ENCODE measurements around the gene KIF5A.

Gene KIF5A

DNA sequence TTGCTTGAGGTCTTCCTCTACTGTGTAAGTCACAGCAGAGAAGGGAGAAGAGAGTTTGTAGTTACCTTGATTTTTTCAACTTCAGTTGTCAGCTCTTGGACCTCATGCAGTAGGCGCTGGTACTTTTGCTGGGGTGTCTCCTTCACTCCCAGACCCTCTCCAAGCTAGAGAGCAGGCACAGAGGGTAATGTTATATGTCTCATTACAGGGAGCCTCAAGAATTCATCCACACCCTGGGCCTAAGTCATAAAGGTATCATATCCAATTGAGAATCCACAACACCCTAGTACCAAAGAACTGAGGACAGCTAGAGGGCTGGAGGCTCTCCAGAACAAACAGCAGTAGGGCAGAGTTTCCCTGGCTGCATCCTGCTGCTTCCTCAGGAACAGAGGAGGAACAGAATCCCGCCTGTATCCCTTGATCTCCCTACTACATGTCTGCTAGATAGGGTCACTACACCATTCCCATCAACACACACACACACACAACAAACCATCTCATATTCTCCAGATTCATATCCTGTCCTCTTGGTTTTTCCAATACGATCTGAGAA lies 14.8 kb upstream of the KIF5A start:
- peak overlapping the region; percentile 51 for H3K27ac ChIP-seq
- no peak for TF ChIP-seq ZFX (IDR thresholded peaks at IDR 0.05)
- TF ChIP-seq, protein P1, sequence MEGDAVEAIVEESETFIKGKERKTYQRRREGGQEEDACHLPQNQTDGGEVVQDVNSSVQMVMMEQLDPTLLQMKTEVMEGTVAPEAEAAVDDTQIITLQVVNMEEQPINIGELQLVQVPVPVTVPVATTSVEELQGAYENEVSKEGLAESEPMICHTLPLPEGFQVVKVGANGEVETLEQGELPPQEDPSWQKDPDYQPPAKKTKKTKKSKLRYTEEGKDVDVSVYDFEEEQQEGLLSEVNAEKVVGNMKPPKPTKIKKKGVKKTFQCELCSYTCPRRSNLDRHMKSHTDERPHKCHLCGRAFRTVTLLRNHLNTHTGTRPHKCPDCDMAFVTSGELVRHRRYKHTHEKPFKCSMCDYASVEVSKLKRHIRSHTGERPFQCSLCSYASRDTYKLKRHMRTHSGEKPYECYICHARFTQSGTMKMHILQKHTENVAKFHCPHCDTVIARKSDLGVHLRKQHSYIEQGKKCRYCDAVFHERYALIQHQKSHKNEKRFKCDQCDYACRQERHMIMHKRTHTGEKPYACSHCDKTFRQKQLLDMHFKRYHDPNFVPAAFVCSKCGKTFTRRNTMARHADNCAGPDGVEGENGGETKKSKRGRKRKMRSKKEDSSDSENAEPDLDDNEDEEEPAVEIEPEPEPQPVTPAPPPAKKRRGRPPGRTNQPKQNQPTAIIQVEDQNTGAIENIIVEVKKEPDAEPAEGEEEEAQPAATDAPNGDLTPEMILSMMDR (conservative IDR thresholded peaks at IDR 0.05): no peak

DNA sequence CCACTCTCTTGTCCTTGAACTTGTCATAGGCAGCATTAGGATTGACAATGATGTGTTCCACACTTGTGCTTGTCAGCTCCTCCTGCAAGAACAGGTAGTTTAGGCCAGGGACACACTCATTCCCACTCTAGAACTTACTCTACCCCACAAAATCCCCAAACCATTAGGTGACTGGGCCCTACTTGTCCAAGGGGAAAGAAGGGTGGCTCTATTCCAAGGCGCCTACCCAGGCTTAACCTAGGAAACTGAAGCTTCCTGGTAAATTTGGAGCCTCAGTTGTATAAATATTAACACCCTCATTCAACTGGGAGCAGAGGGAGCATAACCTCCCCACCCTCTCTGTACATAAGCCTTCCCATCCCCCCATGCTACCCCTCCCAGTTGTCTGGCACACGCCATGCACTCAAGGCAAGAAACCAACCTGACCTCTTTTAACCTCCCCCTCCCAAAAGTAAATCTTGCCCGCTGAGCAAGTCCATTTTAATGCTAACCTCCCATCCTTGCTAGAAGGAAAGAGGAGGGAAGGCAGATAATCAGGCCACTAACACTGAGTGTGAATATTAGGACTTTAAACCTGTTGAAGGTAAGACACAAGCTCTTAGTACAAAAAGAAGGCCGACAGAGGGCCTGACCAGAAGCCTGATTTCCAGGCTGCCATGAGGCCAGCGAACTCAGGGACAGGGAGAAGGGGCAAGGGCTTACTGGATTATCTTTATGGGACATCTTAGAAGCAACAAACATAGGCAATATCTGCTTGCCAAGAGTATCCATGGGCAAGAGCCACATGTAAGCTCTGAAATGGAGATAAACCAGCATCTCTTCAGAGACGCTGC lies 13.9 kb upstream of the KIF5A start:
- TF ChIP-seq, protein P1 (conservative IDR thresholded peaks at IDR 0.05): no peak
- no peak for TF ChIP-seq ZFX (IDR thresholded peaks at IDR 0.05)
- peak overlapping the region; percentile 51 for H3K27ac ChIP-seq

DNA sequence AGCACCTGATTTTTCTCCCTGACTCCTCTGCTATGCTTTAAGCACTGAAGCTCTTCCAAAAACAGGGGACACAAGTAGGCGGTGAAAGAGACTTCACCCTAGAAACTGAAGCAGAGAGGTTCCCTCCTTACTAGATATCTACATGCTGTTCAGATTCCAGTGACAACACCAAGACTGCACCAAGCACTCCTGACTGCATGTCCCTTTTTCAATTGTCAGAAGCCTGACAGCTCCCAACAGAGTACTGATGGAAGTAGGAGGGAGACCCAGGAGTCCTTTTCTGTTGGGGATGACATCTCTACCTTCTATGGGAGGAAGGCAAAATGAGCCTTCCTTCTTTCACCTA lies 13.3 kb upstream of the KIF5A start:
- TF ChIP-seq ZFX (IDR thresholded peaks at IDR 0.05): no peak
- TF ChIP-seq, protein P1 (conservative IDR thresholded peaks at IDR 0.05): no peak
- H3K27ac ChIP-seq: peak overlapping the region; percentile 51

DNA sequence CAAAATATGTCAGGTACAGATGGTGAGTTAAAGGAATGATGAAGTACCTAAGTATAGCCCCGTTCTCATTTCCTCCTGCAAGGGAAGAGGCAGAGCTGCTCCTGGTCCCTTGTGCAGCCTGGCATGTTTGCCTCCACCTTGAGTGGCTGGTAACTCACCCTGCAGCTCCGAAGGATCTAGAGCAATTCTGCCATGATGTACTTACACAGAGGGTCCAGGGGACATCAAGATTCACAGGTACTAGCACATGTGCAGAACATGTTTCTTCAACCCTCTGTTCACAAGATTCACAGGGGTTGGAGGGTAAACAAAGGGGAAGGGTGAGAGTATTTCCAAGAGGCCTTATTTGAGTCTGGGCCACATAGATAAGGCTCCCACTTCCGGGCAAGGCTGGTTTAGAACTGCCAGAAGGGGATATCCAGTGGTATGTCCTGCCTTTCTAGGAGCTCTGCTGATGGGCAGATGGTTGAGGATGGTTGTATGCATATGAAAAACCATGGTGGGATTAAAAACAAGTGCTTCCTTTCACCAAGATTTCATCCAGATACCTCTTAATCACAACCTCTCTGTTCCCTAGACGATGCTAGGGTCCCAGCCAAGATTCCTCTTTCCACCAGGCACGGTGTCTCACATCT lies 10.6 kb upstream of the KIF5A start:
- H3K27ac ChIP-seq: no peak overlapping the region
- TF ChIP-seq, protein P1 (conservative IDR thresholded peaks at IDR 0.05): no peak
- no peak for TF ChIP-seq ZFX (IDR thresholded peaks at IDR 0.05)

DNA sequence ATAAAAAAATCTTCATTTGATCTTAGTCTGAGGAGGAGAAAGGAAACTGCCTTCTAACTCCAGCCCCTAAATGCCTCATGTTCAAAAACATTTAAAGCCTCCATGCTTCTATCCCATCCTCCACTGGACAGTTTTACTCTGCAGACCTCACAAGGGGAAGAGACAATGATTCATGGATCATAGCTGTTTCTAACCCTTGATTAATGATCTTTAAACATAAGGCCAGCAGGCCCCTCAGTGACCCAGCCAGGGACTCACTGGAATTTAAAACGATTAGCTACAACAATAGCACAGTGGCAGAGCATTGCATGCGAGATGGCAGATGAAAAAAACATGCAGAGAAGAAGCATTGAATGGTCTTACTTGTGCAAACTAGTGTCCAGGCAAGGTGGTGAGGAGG lies 8.8 kb upstream of the KIF5A start:
- no peak overlapping the region for H3K27ac ChIP-seq
- TF ChIP-seq, protein P1 (conservative IDR thresholded peaks at IDR 0.05): no peak
- no peak for TF ChIP-seq ZFX (IDR thresholded peaks at IDR 0.05)

DNA sequence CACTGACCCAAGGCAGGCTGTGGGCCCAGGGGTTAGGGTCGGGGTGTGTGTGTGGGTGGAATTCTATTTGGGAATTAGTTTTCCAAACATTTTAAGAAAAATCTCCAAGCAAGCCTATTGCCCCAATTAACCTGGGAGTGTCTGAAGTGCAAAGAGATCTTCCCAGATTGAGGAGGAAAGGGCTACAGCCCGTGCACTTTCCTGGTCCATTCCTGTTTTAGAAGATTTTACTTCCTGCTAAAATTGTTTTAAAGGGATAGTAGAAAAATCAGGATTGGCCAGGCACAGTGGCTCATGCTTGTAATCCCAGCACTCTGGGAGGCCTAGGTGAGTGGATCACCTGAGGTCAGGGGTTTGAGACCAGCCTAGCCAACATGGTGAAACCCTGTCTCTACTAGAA lies 8.1 kb upstream of the KIF5A start:
- TF ChIP-seq ZFX (IDR thresholded peaks at IDR 0.05): no peak
- TF ChIP-seq, protein P1 (conservative IDR thresholded peaks at IDR 0.05): no peak
- H3K27ac ChIP-seq: no peak overlapping the region

DNA sequence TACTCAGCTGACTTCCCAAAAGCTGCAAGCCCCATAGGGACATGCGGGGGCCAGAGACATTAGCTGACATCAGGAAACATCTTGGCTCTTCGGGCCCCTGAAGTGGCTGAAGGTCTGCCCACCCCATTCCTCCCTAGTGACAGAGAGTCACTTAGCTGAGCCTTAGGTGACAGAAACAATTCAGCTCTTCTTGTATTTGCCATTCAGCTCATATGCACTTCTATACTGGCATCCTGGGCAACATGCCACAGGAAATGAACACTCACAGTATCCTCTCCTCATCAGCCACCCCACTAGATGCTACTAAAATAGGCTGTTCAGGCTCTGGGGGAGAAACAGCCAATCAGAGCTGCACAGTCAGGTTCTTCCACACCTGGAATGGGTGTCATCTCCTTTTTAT lies 6.3 kb upstream of the KIF5A start:
- H3K27ac ChIP-seq: no peak overlapping the region
- no peak for TF ChIP-seq ZFX (IDR thresholded peaks at IDR 0.05)
- TF ChIP-seq, protein P1 (conservative IDR thresholded peaks at IDR 0.05): no peak

Measured in C4-2B (cell line).